IPS-18c (cell line): Measurements from ENCODE around the gene GOT1.

Experiments
- H3K4me3 ChIP-seq: 2 replicates; pipeline ENCODE4 v1.7.0; 2013; ENCODE audit warnings: low read depth, mild to moderate bottlenecking, low read length, moderate library complexity; ENCODE audit not compliant: insufficient read depth
- H3K9me3 ChIP-seq: one replicate; pipeline ENCODE4 v1.6.1; 2013; ENCODE audit warnings: mild to moderate bottlenecking, low read length, moderate library complexity; ENCODE audit not compliant: control insufficient read depth, insufficient read depth

Gene GOT1

DNA sequence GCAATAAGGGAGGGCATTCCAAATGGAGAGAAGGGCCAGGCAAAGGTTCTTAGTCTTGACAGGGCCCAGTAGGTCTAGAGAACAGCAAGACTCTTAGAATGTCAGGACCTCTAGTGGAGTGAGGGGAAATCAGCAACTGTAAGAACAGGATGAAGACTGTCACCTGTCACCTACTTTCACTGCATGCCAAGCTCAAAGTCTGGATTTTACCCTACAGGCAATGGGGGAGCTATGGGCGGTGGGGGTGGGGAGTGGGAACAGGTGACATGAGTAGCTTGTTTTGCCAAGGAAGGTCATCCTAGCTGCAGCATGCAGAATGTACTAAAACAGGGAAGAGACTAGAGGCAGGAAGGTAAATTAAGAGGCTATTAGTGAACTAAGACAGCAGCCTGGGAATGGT, 18.3 kb downstream of the GOT1 start:
- Histone ChIP-seq H3K9me3 (no peaks in the 10 kb centered on the region), H3K4me3 (no peak overlapping the region)

DNA sequence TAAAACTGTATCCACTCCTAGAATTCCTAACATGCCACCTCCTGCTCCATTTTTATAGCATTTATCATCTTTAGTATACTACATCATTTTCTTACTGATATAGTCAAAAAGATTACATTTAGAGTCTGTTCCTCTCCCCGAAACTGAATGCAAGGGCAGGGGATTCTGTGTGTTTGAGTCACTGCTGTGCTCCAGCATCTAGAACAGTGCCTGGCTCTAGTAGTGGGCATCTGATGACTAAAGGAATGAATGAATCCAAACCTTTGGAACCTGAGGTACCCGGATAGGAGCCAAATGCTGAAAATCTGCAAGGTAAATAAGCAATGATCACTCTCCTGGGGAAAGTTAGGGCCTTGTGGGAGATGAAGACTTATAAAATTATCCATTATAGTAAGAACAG, 18.9 kb downstream of the GOT1 start:
- Histone ChIP-seq H3K4me3 (no peak overlapping the region), H3K9me3 (no peaks in the 10 kb centered on the region)

DNA sequence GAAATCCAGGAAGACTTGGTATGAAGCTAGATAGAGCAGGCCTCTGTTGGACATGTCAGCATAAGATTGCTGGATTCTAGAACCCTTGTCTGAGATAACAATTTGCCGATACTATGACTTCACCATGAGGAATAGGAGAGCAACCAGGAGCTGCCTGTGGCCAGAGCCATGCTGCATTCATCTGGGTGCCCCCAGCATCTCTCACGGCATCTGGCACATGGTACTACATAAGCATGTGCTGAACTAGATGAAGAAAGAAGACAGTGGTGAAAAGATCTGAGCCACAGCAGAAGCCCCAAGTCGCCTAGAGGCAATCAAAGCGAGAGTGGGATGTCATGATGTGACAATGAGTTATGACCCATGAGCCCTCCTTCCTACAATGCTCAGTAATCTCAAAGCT, 19.5 kb downstream of the GOT1 start:
- H3K4me3 ChIP-seq, result no peak overlapping the region

DNA sequence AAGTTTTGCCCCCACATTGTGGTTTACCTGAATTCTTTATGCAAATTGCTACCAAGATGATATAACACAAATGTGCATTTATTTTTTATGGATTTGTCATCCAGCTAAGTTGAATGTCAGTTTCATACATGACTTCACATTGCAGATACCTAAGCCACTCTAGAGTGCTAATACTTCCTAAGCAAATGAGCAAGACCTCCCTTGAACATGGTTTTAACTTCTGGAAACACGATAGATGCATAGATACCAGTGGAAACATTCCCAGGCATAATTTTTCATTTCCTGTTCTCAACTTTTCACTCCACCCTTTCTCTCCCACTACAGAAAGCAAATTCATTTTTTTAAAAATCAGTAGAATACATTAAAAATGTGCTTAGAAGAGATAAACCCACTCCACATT, 20.3 kb downstream of the GOT1 start:
- Histone ChIP-seq H3K4me3 (no peak overlapping the region), H3K9me3 (no peaks in the 10 kb centered on the region)

More for the DNA sequence above, 19.5 kb downstream of the GOT1 start:
- H3K9me3 ChIP-seq, result no peaks in the 10 kb centered on the region

DNA sequence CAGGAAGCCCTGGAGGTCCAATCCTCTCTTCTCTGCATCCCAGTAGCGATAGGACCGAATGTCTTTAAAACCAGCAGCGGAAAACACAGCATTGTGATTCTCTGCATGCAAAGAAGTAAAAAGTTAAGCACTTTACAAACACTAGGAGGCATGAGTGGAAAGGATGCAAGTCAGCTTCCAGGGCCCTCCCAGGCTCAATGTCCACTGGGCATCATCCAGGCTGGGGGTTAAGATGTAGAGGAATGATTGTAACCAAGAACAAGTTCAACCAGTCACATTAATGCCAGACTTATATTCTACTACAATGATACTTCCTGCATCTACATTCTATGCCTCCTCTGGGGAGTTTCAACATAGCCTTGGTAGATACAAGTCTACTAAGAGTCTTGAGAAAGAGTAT, 24.3 kb downstream of the GOT1 start:
- no peaks in the 10 kb centered on the region for H3K9me3 ChIP-seq
- no peak overlapping the region for H3K4me3 ChIP-seq

DNA sequence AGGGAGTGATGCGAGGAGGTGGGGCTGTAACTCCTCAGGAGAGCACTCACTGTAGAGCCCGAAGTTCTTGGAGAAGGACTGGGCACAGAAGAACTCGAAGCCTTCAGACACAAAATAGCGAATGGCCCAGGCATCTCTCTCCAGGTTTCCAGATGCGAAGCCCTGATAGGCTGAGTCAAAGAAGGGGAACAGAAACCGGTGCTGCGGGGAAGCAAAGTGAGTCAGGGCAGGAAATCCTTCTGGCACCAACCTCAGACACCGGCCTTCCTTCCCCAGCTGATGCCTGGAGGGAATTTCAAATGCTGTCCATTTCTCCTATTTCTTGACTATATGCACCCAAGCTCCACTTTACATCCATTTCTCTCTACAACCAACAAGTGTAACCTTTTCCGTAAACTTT, 26.8 kb downstream of the GOT1 start:
- no peaks in the 10 kb centered on the region for H3K9me3 ChIP-seq
- no peak overlapping the region for H3K4me3 ChIP-seq

DNA sequence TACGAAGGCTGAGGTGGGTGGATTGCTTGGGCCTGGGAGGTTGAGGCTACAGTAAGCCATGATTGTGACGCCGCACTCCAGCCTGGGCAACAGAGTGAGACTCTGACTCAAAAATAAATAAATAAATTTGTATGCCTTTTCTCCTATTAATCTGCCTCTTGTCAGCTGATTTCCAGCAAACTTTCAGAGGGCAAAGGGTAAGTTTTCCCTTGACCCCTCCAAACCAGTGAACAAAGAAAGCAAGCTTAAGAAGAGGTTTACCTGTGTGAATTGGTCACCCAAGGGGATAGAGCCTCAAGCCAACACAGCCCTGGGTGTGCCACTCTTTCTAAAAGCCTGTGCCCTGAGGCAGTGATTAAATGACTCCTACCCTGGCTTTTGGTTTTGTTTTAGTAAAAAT, 30.8 kb downstream of the GOT1 start:
- Histone ChIP-seq H3K9me3 (no peaks in the 10 kb centered on the region), H3K4me3 (no peak overlapping the region)

DNA sequence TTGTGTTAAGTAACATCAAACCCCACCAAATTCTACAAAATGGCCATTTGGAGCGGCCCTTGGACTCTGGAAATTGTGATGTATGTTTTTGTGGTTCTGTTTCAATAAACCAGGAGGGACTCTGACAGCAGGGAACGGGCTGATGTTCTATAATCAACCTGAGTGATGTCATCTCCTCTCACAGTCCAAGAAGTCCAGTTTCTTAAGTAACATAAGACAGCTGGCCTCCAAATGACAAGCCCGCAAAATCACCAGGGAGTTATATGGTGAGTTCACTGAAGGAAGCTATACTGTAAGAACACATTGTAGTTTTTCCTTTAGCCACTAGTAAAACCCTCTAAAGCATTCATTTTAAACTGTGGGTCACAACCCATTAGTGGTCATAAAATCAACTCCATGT, 34.0 kb downstream of the GOT1 start:
- Histone ChIP-seq H3K9me3 (no peaks in the 10 kb centered on the region), H3K4me3 (no peak overlapping the region)

DNA sequence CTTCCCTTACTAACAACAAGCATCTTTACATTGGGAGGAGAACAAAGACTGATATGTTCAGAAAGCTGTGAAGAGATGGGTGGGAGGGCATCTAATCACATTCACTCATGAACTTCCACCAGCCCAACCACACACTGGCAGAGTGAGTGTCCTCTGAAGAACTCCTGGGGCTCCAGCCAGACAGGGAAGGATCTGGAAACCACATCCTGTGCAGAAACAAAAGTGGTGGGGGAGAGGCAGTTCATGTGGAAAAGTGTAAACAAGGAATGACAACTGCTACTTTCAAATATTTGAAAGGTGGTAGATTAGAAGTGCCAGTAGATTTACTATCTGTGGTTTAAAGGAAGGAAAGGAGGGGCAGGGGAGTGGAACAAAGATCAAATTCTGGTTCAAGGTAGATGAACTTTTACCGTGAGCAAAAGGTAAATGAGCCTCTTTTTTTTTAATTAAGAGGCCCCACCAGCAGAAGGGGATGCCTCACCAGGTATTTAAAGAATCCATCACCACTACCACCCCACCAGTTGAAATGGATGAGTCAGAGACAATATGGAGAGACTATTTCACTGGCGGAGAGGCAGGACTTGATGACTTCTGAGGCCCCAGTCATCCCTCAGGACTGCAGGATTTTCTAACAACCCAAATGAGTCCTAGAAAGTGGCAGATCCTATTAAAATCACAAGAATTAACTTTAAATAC, 34.5 kb downstream of the GOT1 start:
- H3K9me3 ChIP-seq, result no peaks in the 10 kb centered on the region
- H3K4me3 ChIP-seq, result no peak overlapping the region; the same call in 1 of the 2 replicates

DNA sequence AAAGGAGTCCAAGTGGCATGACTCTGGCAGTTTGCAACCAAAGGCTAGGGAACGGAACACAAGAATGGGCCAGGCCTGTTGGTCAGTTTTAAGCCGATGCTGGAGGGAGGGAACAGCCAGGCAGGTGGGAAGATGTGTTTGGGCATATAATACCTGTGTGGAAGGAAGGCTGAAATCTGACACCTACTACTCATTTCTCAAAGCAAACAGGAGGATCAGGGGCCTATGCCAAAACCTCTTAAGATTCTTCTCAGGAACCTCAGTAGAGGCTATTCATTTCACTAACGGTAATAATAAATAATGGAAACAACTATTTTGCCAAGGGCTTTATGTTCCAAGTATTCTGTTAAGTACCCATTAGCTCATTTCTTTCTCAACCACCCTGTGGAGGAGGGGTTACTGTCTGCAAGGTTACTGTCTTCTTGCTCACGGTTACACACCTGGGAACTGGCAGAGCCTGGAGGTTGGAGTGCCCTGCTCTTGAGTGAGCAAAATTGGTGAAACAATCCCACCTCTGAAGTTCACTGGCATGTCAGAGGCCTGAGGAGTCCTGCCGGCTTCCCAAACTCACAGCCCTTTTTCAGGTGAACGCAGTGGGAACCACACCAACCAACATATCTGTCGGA, 35.5 kb downstream of the GOT1 start:
- no peak overlapping the region for H3K4me3 ChIP-seq
- no peaks in the 10 kb centered on the region for H3K9me3 ChIP-seq

DNA sequence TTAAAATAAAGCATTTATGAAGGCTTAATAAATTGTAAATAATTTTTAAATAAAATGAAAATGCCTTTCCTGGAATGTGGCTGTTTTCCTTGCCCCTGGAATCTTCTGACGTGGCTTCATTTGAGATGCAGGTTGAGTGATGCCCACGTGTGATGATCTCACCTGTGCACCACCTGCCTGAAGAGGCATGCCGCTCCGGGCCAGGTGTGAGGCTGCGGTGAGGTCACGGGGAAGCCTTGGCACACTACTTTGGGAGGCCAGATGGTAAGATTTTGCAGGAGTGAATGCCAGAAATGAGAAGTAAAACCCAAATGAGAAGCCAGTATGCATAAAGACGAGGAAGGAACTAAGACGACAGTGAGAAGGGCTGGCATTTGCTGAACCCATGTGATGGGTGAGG, 36.2 kb downstream of the GOT1 start:
- Histone ChIP-seq H3K4me3 (no peak overlapping the region), H3K9me3 (no peaks in the 10 kb centered on the region)

DNA sequence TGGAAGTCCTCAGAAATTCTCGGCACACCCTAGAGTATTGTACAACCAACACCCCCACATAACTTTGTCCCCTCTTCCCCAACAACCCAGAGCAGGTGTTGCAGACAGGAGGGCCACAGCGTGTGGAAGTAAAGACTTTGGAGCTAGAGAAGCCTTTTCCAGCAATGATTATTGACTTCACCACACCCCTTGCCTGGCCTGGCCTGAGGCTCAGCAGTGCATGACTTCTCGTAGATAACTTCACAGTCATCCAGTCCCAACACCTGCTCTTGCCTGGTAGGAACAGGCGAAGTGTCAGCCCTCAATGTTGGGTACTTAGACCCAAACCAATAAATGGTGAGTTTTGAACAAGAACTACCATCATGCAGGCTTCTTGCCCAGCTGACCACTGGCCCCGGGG, 36.7 kb downstream of the GOT1 start:
- Histone ChIP-seq H3K4me3 (no peak overlapping the region), H3K9me3 (no peaks in the 10 kb centered on the region)

DNA sequence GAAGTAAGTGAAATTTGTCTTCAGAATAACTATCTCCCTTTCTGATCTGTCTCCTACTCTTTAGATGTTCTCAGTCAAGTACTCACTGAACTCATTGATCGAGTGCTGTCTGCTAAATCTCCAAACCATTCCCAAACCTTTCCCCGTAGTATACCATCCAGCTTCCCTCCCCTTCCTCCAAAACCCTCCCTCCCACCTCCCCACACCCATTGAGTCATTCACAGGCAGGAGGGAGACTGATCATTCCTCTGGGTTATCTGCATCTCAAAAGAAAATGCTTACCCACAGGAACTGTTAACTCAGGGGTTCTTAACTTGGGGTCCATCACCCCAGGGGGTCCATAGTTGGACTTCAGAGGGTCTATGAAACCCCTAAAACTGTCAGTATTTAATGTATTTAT, 37.4 kb downstream of the GOT1 start:
- Histone ChIP-seq H3K4me3 (no peak overlapping the region), H3K9me3 (no peaks in the 10 kb centered on the region)

DNA sequence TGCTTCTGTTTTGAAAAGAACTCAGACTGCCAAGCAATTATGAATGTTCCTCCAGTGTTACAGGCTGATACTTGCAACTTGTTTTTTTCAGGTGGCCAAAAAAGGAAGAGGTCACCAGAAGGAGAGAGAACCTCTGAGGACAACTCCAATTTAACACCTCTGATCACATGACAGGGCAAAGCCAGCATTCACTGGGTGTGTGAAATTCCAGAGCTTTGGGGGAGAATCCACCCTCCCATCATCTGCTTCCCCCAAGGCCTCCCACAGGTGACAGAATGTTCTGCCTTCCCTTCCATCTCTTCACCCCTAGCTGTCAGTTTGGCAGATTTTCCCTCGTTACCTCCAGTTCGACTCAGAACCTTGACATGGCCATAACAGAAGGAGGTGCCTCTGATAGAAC, 39.1 kb downstream of the GOT1 start:
- Histone ChIP-seq H3K9me3 (no peaks in the 10 kb centered on the region), H3K4me3 (no peak overlapping the region)

DNA sequence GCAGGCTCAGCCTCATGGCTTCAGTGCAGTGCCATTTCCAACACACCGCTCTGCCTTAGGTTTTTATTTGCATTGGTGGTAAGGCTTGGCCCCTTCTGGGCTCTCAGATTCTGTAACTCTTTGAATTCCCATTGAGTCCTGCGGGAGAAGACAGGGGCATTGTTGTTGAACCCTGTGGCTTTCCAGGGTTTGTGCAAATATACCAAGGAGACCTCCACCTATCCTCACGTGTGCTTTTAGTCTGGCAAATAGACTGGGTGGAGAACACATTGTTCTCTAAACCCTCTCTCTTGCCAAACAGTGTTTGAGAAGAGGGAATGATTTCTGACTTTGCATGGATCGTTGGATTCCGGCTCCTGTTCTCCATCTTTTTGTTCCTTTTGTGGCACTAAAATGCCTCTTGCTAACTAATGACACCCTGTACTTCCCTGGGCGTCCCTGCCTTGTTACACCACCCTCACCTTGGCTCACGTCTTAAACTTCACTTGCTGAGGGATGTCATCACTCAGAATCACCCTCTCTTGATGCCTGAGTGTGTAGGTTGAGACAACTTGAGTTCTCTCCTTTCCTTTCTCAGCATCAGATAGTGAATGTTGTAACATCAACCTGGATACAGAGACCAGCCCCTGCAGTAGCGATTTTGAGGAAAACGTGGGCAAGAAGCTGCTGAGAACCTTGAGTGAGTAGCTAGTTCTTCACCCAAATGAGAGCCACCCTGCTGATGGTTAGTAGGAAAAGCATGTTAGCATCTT, 40.5 kb downstream of the GOT1 start:
- Histone ChIP-seq H3K4me3 (no peak overlapping the region), H3K9me3 (no peaks in the 10 kb centered on the region)

DNA sequence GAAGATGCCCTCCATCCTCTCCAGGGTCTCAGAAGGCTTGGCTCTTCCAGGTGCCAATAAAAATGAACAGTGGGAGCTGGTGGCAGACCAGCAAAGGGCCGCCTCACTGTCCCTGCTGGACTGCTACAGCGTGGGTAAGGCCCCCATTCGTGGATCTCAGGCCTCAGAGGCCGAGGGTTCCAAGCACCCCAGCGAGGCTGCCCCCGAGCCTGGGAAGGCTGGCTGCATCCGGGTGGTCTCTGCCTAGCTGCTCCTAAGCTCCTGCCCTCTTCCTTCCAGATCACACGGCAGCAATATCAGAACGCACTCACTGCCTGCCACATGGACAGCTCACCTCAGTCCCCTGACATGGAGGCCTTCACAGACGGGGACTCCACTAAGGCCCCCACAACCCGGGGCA, 42.9 kb downstream of the GOT1 start:
- no peak overlapping the region for H3K4me3 ChIP-seq

DNA sequence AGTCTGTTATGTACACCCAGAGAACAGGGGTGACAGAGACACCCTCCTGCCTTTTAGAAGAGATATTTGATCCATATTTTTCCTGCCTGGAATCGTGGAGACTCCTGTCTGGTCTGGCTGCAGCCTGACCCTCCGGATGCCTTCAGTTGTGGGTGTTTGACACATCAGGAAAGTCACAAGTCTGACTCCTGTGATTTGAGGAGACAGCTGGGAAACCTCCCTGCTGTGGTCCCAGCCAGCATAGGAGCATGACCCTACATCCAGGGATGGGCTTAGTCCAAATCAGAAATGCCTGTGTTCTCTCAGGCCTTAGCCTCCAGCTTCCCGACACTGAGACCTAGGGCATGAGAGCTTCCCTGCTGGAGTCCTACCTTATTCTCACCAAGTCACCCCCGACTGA, 43.4 kb downstream of the GOT1 start:
- Histone ChIP-seq H3K4me3 (no peak overlapping the region), H3K9me3 (no peaks in the 10 kb centered on the region)

More for the DNA sequence above, 42.9 kb downstream of the GOT1 start:
- no peaks in the 10 kb centered on the region for H3K9me3 ChIP-seq

DNA sequence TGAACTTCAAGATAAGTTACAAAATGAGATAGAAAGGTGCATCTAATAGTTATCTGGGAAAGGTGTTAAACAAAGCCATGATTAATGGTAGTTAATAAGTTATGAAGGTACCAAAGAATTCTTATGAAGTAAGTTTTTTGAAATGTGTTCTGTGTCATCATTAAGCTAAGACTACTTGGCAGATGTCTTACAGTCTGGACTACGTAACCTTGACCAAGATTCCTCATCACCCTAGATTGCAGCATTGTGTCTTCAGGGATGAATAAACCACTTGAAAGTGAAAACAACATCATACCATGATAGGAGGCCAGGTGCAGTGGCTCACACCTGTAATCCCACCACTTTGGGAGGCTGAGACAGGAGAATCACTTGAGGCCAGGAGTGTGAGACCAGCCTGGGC, 48.2 kb downstream of the GOT1 start:
- H3K4me3 ChIP-seq, result no peak overlapping the region
- H3K9me3 ChIP-seq, result no peaks in the 10 kb centered on the region
